ENCODE measurements around the gene PALB2. TPM values are rescaled to one million over a fixed set of nuclear protein-coding genes. Genes with fewer than 3 reads are reported as not detected.

PALB2 gene
- total RNA-seq, 2 donors from 2014 or later = 4.4 to 7.9 TPM

- Histone ChIP-seq H3K27ac (peak overlapping the region; percentile 41 to 82 (median 66)), H3K9me3 (no peaks in the 10 kb centered on the region), H3K36me3 (replicated peaks in 1 of 2; ENCODE audit: insufficient read depth in 1 of 2, low read depth in 2 of 2) (peaks cover 0 to 3% of the 10 kb centered on the region in 2 donors), H3K4me1 (peaks cover 13% of the 10 kb centered on the region), H3K4me3 (peak overlapping the region; percentile 80 to 98), H3K27me3 (no peaks in the 10 kb centered on the region)
- TF ChIP-seq POLR2A (IDR thresholded peaks at IDR 0.05) (no peak), CTCF (IDR thresholded peaks at IDR 0.05) (no peak)
- ATAC-seq (no peak), DNase-seq (peak in 1 of 4 donors; percentile 6)
- intact Hi-C loops (cut with DNase I) = no loop called here
- WGBS, 2 donors = 9 to 17% methylated on average over 24 to 34 of the region's 34 CpGs
Measured at GRCh38 chr16:23595246-23595950, 45.7 kb downstream of the PALB2 start.

DNA sequence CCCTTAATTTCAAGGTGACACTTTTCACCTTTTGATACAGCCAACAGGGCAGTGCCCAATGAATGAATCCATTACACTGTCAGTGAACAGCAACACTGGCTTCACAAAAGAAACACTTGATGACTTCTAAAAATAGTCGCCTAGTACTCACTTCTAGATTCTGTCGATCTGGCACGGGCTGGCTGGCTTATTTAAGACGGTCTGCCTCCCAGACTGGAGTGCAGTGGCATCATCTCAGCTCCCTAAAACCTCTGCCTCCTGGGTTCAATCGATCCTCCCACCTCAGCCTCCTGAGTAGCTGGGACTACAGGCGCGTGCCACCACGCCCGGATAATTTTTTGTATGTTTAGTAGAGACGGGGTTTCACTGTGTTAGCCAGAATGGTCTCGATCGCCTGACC, 46.9 kb downstream of the PALB2 start:
- Histone ChIP-seq H3K27me3 (no peaks in the 10 kb centered on the region), H3K27ac (no peak overlapping the region), H3K4me1 (peaks cover 13% of the 10 kb centered on the region), H3K4me3 (no peak overlapping the region), H3K36me3 (replicated peaks in 1 of 2; ENCODE audit: insufficient read depth in 1 of 2, low read depth in 2 of 2) (peaks cover 0 to 5% of the 10 kb centered on the region in 2 donors), H3K9me3 (no peaks in the 10 kb centered on the region)
- no peak for TF ChIP-seq POLR2A (IDR thresholded peaks at IDR 0.05)
- no peak for TF ChIP-seq CTCF (IDR thresholded peaks at IDR 0.05)
- intact Hi-C loops (cut with DNase I) = no loop called here
- ATAC-seq (no peak), DNase-seq (no peak)
- WGBS, 2 donors = 93 to 98% methylated on average over 7 to 12 of the region's 12 CpGs

DNA sequence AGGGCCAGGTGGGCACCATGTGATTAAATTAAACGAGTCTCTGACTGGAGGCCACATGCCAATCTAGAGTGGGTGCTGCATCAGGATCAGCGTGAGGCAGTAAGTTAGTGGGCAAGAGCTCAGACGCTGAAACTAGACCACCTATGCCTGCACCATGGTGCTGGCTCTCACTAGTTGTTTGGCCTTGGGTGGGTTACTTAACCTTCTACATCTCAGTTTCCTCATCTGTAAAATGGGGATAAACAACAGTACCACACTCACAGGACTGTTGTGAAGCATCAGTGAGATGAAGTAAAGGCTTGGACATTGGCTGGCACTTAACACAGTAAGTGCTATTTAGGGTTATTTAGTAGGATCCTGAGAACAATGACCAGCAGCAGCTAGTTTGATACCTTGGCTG, 50.9 kb downstream of the PALB2 start:
- 72 to 98% methylated on average over 3 of the region's 3 CpGs for WGBS, 2 donors
- no peaks in the 10 kb centered on the region for H3K27me3 ChIP-seq
- H3K9me3 ChIP-seq = no peaks in the 10 kb centered on the region
- ATAC-seq (no peak), DNase-seq (no peak)
- H3K36me3 ChIP-seq (replicated peaks in 1 of 2; ENCODE audit: insufficient read depth in 1 of 2, low read depth in 2 of 2) = peaks cover under 1 to 9% of the 10 kb centered on the region in 2 donors
- peaks cover 11% of the 10 kb centered on the region for H3K4me1 ChIP-seq
- H3K4me3 ChIP-seq = no peak overlapping the region
- TF ChIP-seq CTCF (IDR thresholded peaks at IDR 0.05) (no peak), POLR2A (IDR thresholded peaks at IDR 0.05) (no peak)
- intact Hi-C loops (cut with DNase I) = no loop called here
- no peak overlapping the region for H3K27ac ChIP-seq

DNA sequence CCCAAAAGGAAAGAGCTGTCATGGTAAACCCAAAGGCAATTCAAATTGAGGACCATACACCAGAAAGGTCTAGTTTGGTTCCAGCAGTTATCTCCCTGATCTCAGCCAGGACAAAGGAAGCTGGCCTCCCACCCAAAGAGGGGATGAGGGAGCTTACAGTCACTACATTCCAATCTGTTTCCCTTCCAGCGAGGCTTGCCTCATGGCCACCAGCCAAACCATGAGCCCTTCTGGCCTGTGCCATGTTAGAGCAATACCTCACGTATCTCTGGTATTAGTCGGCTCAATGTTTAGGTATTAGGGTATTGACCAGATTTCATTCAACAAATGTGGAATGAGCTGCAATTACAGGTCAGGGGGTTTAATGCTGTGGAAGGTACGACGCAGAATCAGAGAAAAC, 53.4 kb downstream of the PALB2 start:
- H3K9me3 ChIP-seq = no peaks in the 10 kb centered on the region
- DNase-seq = no peak

More for the DNA sequence above, 53.4 kb downstream of the PALB2 start:
- TF ChIP-seq CTCF (IDR thresholded peaks at IDR 0.05) (no peak), POLR2A (IDR thresholded peaks at IDR 0.05) (no peak)
- Histone ChIP-seq H3K4me3 (no peak overlapping the region), H3K4me1 (no peaks in the 10 kb centered on the region), H3K36me3 (replicated peaks in 1 of 2; ENCODE audit: insufficient read depth in 1 of 2, low read depth in 2 of 2) (peaks cover 5 to 16% of the 10 kb centered on the region in 2 donors), H3K27me3 (no peaks in the 10 kb centered on the region), H3K27ac (no peak overlapping the region)
- 89 to 91% methylated on average over 5 of the region's 5 CpGs for WGBS, 2 donors
- intact Hi-C loops (cut with DNase I) = no loop called here
- ATAC-seq = no peak

All from body of pancreas (tissue), 4 donors.